ENCODE data around the gene SLC2A5. TPM values are rescaled to one million over a fixed set of nuclear protein-coding genes. Genes with fewer than 3 reads are reported as not detected.

SLC2A5 gene
- total and polyA plus RNA-seq, 12 donors: 0.50 to 29.9 (median 4.3) TPM

DNA sequence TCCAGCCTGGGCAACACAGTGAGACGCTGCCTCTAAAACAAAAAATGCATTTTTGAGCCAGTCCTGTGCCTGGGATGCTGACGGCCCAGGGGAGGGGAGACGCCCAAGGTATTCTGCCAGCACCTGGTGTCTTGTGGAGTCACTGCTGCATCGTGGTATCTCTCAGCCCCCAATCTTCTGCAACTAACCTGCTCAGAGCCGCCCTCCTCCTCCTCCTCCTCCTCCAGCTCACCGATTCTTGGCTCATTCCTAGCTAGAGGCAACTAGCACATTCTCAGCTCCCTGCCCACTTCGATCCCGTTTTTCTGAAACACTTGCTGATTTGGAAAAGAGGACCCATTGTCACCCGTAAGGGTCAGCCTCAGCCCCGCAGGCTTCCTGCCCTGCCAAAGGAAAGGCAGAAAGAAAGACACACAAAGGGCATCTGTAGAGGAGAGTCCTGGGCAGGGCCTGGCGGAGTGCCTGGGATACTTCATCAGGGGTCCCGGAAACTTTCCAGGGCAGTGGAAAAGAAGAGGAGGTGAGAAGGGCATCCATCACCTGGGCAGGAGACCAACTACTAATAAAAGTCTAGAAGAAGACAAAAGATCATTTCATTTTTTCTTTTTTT is 38.7 kb upstream of the SLC2A5 start:
- Histone ChIP-seq H3K27ac (no peak overlapping the region), H3K27me3 (no peaks in the 10 kb centered on the region), H3K4me3 (no peak overlapping the region), H3K4me1 (replicated peaks in 1 of 2) (peaks cover 5 to 6% of the 10 kb centered on the region in 2 donors), H3K9me3 (replicated peaks in 1 of 3) (no peaks in the 10 kb centered on the region), H3K36me3 (replicated peaks in 1 of 2) (peaks cover 0 to 11% of the 10 kb centered on the region in 2 donors)
- peak in 1 of 7 donors; percentile 16 for DNase-seq
- intact Hi-C loops (cut with DNase I): loop anchor here in 1 of 2 donors (10.0 kb wide), 1 partner anchor 183 kb away; no protein-coding TSS in a partner anchor
- TF ChIP-seq, protein P1, sequence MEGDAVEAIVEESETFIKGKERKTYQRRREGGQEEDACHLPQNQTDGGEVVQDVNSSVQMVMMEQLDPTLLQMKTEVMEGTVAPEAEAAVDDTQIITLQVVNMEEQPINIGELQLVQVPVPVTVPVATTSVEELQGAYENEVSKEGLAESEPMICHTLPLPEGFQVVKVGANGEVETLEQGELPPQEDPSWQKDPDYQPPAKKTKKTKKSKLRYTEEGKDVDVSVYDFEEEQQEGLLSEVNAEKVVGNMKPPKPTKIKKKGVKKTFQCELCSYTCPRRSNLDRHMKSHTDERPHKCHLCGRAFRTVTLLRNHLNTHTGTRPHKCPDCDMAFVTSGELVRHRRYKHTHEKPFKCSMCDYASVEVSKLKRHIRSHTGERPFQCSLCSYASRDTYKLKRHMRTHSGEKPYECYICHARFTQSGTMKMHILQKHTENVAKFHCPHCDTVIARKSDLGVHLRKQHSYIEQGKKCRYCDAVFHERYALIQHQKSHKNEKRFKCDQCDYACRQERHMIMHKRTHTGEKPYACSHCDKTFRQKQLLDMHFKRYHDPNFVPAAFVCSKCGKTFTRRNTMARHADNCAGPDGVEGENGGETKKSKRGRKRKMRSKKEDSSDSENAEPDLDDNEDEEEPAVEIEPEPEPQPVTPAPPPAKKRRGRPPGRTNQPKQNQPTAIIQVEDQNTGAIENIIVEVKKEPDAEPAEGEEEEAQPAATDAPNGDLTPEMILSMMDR (IDR thresholded peaks at IDR 0.05): no peak
- no peak for TF ChIP-seq POLR2A (IDR thresholded peaks at IDR 0.05)
- 89% methylated on average over 11 to 12 of the region's 12 CpGs for WGBS, 4 donors

DNA sequence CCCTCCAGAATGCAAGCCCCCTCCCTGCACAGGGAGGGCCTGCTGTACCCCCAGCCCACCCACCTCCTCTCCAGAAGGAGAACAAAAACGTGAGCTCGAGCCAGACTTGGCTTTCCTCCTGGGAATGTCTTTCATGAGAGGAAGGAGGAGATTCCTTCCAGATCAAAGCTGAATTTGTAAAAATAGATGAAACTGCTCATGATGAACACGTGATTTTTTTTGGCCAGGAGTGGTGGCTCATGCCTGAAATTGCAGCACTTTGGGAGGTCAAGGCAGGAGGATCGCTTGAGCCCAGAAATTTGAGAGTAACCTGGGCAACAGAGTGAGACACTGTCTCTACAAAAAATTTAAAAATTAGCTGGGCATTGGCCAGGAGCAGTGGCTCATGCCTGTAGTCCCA is 37.7 kb upstream of the SLC2A5 start:
- peak in 5 of 7 donors; percentile 37 to 71 (median 57) for DNase-seq
- intact Hi-C loops (cut with DNase I): loop anchor here in 1 of 2 donors (10.0 kb wide), 1 partner anchor 182 kb away; no protein-coding TSS in a partner anchor
- H3K27me3 ChIP-seq: no peaks in the 10 kb centered on the region
- H3K4me3 ChIP-seq: no peak overlapping the region
- peaks cover 0 to 11% of the 10 kb centered on the region in 2 donors for H3K36me3 ChIP-seq (replicated peaks in 1 of 2)
- TF ChIP-seq, protein P1 (IDR thresholded peaks at IDR 0.05): no peak
- no peak for TF ChIP-seq POLR2A (IDR thresholded peaks at IDR 0.05)
- WGBS, 4 donors: 23 to 35% (median 28%) methylated on average over 4 of the region's 4 CpGs
- H3K27ac ChIP-seq: peak overlapping the region in 1 of 5 donors; percentile 4
- H3K4me1 ChIP-seq (replicated peaks in 1 of 2): peaks cover 5 to 6% of the 10 kb centered on the region in 2 donors
- H3K9me3 ChIP-seq (replicated peaks in 1 of 3): no peaks in the 10 kb centered on the region

DNA sequence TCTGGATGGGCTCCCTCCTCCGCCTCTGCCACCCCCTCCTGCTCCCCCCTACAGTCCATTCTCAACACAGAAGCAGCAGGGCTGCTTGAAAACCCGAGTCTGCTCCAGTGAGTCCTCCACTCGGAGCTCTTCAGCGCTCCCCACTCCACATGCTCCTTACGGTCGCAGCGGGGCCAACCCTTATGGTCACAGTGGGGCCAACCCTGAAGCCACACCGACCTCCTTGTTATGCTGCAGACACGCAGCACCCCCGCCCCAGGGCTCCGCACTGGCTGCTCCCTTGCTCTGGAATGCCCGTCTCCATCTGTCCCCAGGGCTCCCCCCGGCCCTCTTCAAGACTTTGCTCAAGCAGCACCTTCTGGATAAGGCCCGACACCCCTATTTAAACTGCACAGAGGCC is 36.9 kb upstream of the SLC2A5 start:
- H3K4me3 ChIP-seq: no peak overlapping the region
- no peak for DNase-seq
- no peak overlapping the region for H3K27ac ChIP-seq
- 92 to 93% (median 93%) methylated on average over 10 to 14 of the region's 14 CpGs for WGBS, 4 donors
- no peaks in the 10 kb centered on the region for H3K9me3 ChIP-seq (replicated peaks in 1 of 3)
- H3K4me1 ChIP-seq (replicated peaks in 1 of 2): peaks cover 5 to 6% of the 10 kb centered on the region in 2 donors
- peaks cover 0 to 11% of the 10 kb centered on the region in 2 donors for H3K36me3 ChIP-seq (replicated peaks in 1 of 2)
- intact Hi-C loops (cut with DNase I): loop anchor here in 1 of 2 donors (10.0 kb wide), 1 partner anchor 181 kb away; no protein-coding TSS in a partner anchor
- no peaks in the 10 kb centered on the region for H3K27me3 ChIP-seq
- TF ChIP-seq POLR2A (IDR thresholded peaks at IDR 0.05): no peak
- TF ChIP-seq, protein P1 (IDR thresholded peaks at IDR 0.05): no peak

DNA sequence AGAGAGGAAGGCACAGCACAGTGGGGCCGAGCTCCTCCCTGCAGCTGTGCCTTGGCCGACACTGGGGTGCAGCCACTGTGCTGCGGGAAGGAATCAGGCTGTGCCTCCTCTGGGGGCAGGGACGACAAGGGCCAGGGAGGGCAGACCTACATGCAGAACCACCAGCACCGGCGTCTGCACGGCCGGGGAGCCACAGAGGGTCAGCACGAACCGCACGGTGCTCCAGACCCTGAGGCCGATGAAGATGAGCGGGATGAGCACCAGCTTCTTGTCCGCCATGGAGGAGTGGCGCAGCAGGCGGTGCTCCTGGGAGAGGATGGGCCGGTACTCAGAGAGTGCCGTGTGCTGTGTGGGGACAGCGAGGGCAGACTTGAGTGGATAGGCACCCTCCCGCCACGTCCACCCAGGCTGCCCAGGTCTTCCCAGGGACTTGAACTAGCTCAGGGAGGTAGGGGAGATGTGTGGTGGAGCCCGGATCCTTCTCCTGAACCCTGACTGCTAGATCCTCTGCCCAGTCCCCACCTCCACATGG is 36.0 kb upstream of the SLC2A5 start:
- intact Hi-C loops (cut with DNase I): loop anchor here in 1 of 2 donors (10.0 kb wide), 1 partner anchor 181 kb away; no protein-coding TSS in a partner anchor
- H3K36me3 ChIP-seq (replicated peaks in 1 of 2): peaks cover 0 to 11% of the 10 kb centered on the region in 2 donors
- 91 to 95% (median 94%) methylated on average over 12 to 22 of the region's 22 CpGs for WGBS, 4 donors
- no peaks in the 10 kb centered on the region for H3K27me3 ChIP-seq
- no peak overlapping the region for H3K4me3 ChIP-seq
- peaks cover 3 to 4% of the 10 kb centered on the region in 2 donors for H3K4me1 ChIP-seq (replicated peaks in 1 of 2)
- no peak for DNase-seq
- no peak overlapping the region for H3K27ac ChIP-seq
- TF ChIP-seq, protein P1 (IDR thresholded peaks at IDR 0.05): no peak
- no peak for TF ChIP-seq POLR2A (IDR thresholded peaks at IDR 0.05)
- no peaks in the 10 kb centered on the region for H3K9me3 ChIP-seq (replicated peaks in 1 of 3)

Data from adrenal gland (tissue), 12 donors.